Measurements from ENCODE around the gene SPCS2.
"Not testable (repeated sequence)": the region's sequence is repeated elsewhere in the genome, so short reads cannot be mapped to it uniquely, and the experiment has no call there.

Gene SPCS2

DNA sequence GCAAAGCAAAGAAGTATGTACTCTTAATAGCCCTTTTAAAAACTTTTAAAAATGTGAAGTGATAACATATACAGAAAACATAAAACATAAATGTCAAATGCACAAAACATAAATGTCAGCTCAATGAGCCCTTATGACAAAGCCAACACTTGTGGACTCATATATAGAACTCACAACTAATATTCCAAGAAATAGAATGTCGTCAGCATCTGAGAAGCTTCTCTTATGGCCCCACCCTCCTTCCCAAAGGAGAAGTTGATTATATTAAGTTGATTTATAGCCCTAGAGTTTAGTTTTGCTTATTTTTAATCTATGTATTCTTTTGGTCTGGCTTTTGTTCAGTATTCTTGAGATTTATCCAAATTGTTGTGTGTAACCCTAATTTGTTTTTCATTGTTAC, 53.5 kb downstream of the SPCS2 start:
- DNase-seq, result no peak

DNA sequence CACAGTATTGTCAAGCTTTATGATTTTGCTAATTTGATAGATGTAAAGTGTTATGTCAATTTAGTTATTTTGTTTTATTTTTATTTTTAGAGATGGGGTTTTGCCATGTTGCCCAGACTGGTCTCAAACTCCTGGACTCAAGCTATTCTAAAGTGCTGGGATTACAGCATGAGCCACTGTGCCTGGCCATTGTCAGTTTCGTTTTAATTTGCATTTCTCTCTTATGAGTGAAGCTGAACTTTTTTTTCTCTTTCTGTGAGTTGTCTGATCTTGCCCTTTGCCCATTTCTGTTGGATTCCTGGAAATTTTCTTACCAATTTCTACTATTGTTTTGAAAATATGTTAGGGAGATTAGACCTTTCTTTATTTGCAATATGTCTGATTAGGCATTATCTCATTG, 55.1 kb downstream of the SPCS2 start:
- no peak for DNase-seq

DNA sequence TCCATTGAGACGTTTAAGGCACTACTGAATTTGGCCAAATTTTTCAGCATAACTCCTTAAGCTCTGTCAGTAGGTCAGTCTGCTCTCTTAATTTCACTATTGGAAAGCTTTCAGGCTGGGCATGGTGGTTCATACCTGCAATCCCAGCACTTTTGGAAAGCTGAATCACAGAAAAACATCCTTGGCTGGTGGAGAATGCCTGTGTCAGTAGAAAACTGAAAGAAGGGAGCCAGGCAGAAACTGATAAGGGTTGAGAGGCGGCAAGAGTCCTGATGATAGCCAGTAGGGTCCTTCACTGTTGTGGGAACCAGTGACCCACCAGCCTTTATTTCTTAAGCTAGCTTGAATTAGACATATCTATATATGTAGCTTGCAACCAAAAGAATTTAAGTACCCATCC, 62.3 kb downstream of the SPCS2 start:
- DNase-seq, result no peak

GRCh38 chr11:75011872-75012271, 62.8 kb downstream of the SPCS2 start:
- no peak for DNase-seq

- no peak for DNase-seq
Observed at GRCh38 chr11:75013051-75013450, 64.0 kb downstream of the SPCS2 start.

DNA sequence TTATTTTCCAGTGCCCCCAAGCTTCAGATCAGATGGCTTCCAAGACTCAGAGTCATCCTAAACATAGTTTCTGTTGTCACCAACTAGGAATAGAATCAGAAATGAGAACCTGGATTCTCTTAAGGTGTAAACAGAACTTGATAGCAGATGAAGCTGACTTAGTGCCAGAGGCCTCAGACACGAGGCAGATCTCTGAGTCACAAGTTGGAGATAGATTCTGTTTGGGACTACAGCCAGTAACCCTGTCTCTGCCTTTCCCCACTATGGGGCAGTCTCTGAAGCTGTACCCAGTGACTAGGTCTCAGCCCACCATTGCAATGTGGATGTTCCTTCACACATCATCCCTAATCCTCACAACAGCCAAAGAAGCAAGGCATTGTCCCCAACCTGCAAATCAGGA, 65.1 kb downstream of the SPCS2 start:
- no peak for DNase-seq

- DNase-seq, result not testable (repeated sequence)
Observed at GRCh38 chr11:75019200-75019599, 70.1 kb downstream of the SPCS2 start.

DNA sequence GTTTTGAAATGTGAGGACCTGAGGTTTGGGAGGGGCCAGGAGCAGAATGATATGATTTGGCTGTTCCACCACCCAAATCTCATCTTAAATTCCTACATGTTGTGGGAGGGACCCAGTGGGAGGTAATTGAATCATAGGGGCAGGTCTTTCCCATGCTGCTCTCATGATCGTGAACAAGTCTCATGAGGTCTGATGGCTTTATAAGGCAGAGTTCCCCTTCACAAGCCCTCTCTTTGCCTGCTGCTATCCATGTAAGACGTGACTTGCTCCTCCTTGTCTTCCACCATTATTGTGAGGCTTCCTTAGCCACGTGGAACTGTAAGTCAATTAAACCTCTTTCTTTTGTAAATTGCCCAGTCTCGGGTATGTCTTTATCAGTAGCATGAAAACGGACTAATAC, 71.3 kb downstream of the SPCS2 start:
- not testable (repeated sequence) for DNase-seq

- no peak for DNase-seq
Observed at GRCh38 chr11:75022296-75022695, 73.2 kb downstream of the SPCS2 start.

GRCh38 chr11:75022759-75023396, 73.8 kb downstream of the SPCS2 start:
- peak; percentile 87 for DNase-seq

- no peak for DNase-seq
Observed at GRCh38 chr11:75023446-75024067, 74.5 kb downstream of the SPCS2 start.

GRCh38 chr11:75024068-75024449, 75.0 kb downstream of the SPCS2 start:
- DNase-seq, result no peak

DNA sequence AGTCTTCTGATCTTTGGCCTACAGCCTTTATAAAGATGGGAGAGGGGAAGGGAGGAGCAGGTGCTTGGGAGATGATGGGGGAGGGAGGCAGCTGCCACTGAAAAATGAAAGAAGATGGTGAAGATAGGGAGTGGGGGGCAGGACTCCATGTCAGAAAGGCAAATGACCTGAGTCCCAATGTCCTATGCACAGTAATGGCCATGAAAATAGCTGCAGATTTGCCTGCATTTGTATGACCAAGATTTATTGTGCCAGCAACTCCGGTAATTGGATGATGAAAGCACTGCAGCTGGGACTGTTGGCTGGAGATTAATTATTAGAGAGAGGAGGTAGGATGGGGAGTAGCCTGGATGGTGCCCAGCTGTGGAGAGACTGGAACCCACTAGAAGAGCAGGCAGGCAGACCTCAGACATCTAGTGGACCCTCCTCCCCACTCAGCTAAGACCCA, 75.7 kb downstream of the SPCS2 start:
- DNase-seq, result no peak

- DNase-seq, result no peak
Observed at GRCh38 chr11:75025561-75025960, 76.5 kb downstream of the SPCS2 start.

DNA sequence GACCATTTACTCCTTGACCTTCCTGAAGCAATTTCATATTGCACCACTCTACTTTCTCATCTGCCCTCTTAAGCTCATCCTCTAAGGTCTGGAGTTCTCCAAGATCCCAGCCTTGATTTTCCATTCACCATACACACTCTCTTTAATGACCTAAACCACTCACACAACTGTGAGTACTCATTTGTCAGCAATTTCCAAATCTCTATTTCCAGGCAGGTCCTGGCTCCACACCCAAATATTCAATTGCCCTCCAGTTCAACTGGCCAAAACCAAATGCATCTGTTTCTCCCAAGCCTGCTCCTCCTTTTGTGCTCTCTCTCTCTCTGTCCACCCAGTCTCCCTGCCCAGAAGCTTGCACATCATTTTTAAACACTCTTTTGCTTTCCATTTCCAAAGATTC, 79.3 kb downstream of the SPCS2 start:
- DNase-seq, result no peak
